HFF-Myc (cell line): Measurements from ENCODE around the gene KCNAB1.

Experiments
- DNase-seq: peaks from one replicate; pipeline ENCODE4 v3.0.0-alpha.2; 2011; ENCODE audit warnings: low read depth; ENCODE audit errors: extremely low read depth
- H3K4me3 ChIP-seq: replicated peaks from 2 replicates; pipeline ENCODE4 v1.5.1; 2011; ENCODE audit warnings: low read depth, mild to moderate bottlenecking, control low read depth, low read length
- CTCF ChIP-seq: IDR thresholded peaks from 2 replicates; pipeline ENCODE4 v1.5.1; 2012; ENCODE audit warnings: mild to moderate bottlenecking, low read depth, low read length, control low read depth; ENCODE audit errors: missing control alignments

Gene KCNAB1

GRCh38 chr3:156586905-156587759, 466.8 kb downstream of the KCNAB1 start:
- H3K4me3 ChIP-seq, result no peak overlapping the region
- DNase-seq, result no peak
- no peak for TF ChIP-seq CTCF

- TF ChIP-seq CTCF, result no peak
- no peak for DNase-seq
- no peak overlapping the region for H3K4me3 ChIP-seq
Observed at GRCh38 chr3:156587760-156588069, 467.3 kb downstream of the KCNAB1 start.
